H1 (cell line): ENCODE data around the gene A3GALT2. TPM values are rescaled to one million over a fixed set of nuclear protein-coding genes. Genes with fewer than 3 reads are reported as not detected.

Experiments used
- CTCF ChIA-PET: fragments of 300-600 bp; sonication (Branson Sonifier 250); formaldehyde crosslinking; loops from one replicate; lab custom pipeline; 2021; ENCODE audit not compliant: partially characterized antibody; lab: Charles Lee
- POLR2A ChIA-PET: fragments of 300-600 bp; sonication (Branson Sonifier 250); formaldehyde crosslinking; loops from one replicate; lab custom pipeline; 2021; ENCODE audit warnings: inconsistent platforms; ENCODE audit not compliant: partially characterized antibody; lab: Charles Lee
- DNase-seq, 2 experiments: peaks; one replicate each; pipeline versions ENCODE4 v3.0.0 to v3.0.0-alpha.2; 2010 to 2022; ENCODE audit warnings: low spot score in 2 of 2, low read depth in 1 of 2, mixed read lengths in 1 of 2
- FAIRE-seq: peaks from 2 replicates; lab custom pipeline; 2011; peaks lifted over from hg19 to GRCh38; lab: Jason Lieb, UNC
- H2AFZ ChIP-seq: 2 replicates; pipeline ENCODE4 v1.8.1; 2012; ENCODE audit warnings: low read length, inconsistent platforms
- H2AK5ac ChIP-seq: 2 replicates; pipeline ENCODE4 v1.6.1; 2013; ENCODE audit warnings: low read depth, low read length
- H2BK120ac ChIP-seq: replicated peaks from 2 replicates; pipeline ENCODE3; 2013; ENCODE audit warnings: low read depth, low read length, inconsistent platforms
- H2BK12ac ChIP-seq: 2 replicates; pipeline ENCODE4 v1.6.1; 2013; ENCODE audit warnings: low read depth, low read length
- H2BK15ac ChIP-seq: 2 replicates; pipeline ENCODE4 v1.6.1; 2013; ENCODE audit warnings: low read length
- H2BK20ac ChIP-seq: 2 replicates; pipeline ENCODE4 v1.6.1; 2013; ENCODE audit warnings: low read length
- H2BK5ac ChIP-seq: 2 replicates; pipeline ENCODE4 v1.6.1; 2013; ENCODE audit warnings: low read depth, low read length
- H3K14ac ChIP-seq: 2 replicates; pipeline ENCODE4 v1.6.1; 2013; ENCODE audit warnings: inconsistent platforms; ENCODE audit not compliant: insufficient read length
- H3K18ac ChIP-seq: 2 replicates; pipeline ENCODE4 v1.6.1; 2013; ENCODE audit warnings: low read length; ENCODE audit errors: extremely low read depth
- H3K23ac ChIP-seq: 2 replicates; pipeline ENCODE4 v1.6.1; 2013; ENCODE audit warnings: inconsistent platforms; ENCODE audit not compliant: insufficient read length
- H3K23me2 ChIP-seq: 2 replicates; pipeline ENCODE4 v1.6.1; 2013; ENCODE audit warnings: low read depth, low read length
- H3K27ac ChIP-seq: 2 replicates; pipeline ENCODE4 v1.6.1; 2011; ENCODE audit warnings: low read depth, low read length, inconsistent platforms
- H3K27me3 ChIP-seq, 4 experiments: replicated peaks in 1 of 4; 1 replicate in 1 of 4; 2 replicates in 3 of 4; pipeline versions ENCODE4 v1.6.1 to v1.8.1; 2011 to 2013; ENCODE audit warnings: low read length in 3 of 4, mild to moderate bottlenecking in 3 of 4, inconsistent platforms in 2 of 4, mixed read lengths in 2 of 4, moderate library complexity in 1 of 4; ENCODE audit not compliant: control insufficient read depth in 3 of 4, insufficient read depth in 3 of 4; ENCODE audit errors: extremely low read depth in 1 of 4
- H3K36me3 ChIP-seq, 4 experiments: 2 replicates each; pipeline versions ENCODE4 v1.6.1 to v1.8.1; 2011 to 2013; ENCODE audit warnings: mild to moderate bottlenecking in 4 of 4, low read length in 3 of 4, moderate library complexity in 2 of 4, control low read depth in 1 of 4, inconsistent platforms in 1 of 4; ENCODE audit not compliant: insufficient read depth in 4 of 4, control insufficient read depth in 2 of 4
- H3K4ac ChIP-seq: replicated peaks from 2 replicates; pipeline ENCODE3; 2013; ENCODE audit warnings: low read length, low read depth, mixed read lengths, inconsistent platforms; ENCODE audit not compliant: insufficient read length
- H3K4me1 ChIP-seq, 4 experiments: replicated peaks in 1 of 4; 1 replicate in 1 of 4; 2 replicates in 3 of 4; pipeline versions ENCODE4 v1.6.1 to v1.8.1; 2011 to 2013; ENCODE audit warnings: low read length in 3 of 4, inconsistent platforms in 2 of 4, mixed read lengths in 1 of 4; ENCODE audit not compliant: insufficient read depth in 4 of 4, control insufficient read depth in 3 of 4
- H3K4me2 ChIP-seq, 2 experiments: 2 replicates each; pipeline versions ENCODE4 v1.6.1 to v1.8.1; 2011 to 2013; ENCODE audit warnings: low read depth in 2 of 2, low read length in 2 of 2, control low read depth in 1 of 2, inconsistent platforms in 1 of 2, mild to moderate bottlenecking in 1 of 2; ENCODE audit not compliant: insufficient read depth in 1 of 2
- H3K4me3 ChIP-seq, 4 experiments: fragments of 200-600, 300-600 bp in 1 of 4; sonication (generic), shearing (Covaris generic), sonication (Bioruptor Twin) in 1 of 4; 2 replicates each; pipeline versions ENCODE4 v1.5.1 to v1.8.1; 2011 to 2016; ENCODE audit warnings: low read length in 4 of 4, low read depth in 3 of 4, control low read depth in 2 of 4, inconsistent platforms in 2 of 4, mild to moderate bottlenecking in 2 of 4, mixed read lengths in 1 of 4, moderate library complexity in 1 of 4; ENCODE audit not compliant: insufficient read depth in 2 of 4; ENCODE audit errors: extremely low read depth in 1 of 4
- H3K56ac ChIP-seq: replicated peaks from 2 replicates; pipeline ENCODE3; 2013; ENCODE audit warnings: low read depth, mild to moderate bottlenecking, mixed read lengths, low read length, inconsistent platforms; ENCODE audit not compliant: insufficient read length
- H3K79me1 ChIP-seq: 2 replicates; pipeline ENCODE4 v1.6.1; 2013; ENCODE audit warnings: low read depth, low read length, control low read depth
- H3K79me2 ChIP-seq, 2 experiments: 2 replicates each; pipeline versions ENCODE4 v1.6.1 to v1.8.1; 2012 to 2013; ENCODE audit warnings: low read length in 2 of 2, mild to moderate bottlenecking in 2 of 2, inconsistent platforms in 1 of 2; ENCODE audit not compliant: insufficient read depth in 2 of 2, control insufficient read depth in 1 of 2
- H3K9ac ChIP-seq, 4 experiments: replicated peaks in 1 of 4; 1 replicate in 1 of 4; 2 replicates in 3 of 4; pipeline versions ENCODE4 v1.6.1 to v1.8.1; 2011 to 2013; ENCODE audit warnings: low read depth in 3 of 4, low read length in 3 of 4, control low read depth in 2 of 4, mild to moderate bottlenecking in 2 of 4, moderate library complexity in 2 of 4, inconsistent platforms in 1 of 4; ENCODE audit errors: extremely low read depth in 1 of 4
- H3K9me3 ChIP-seq, 2 experiments: 2 replicates each; pipeline versions ENCODE4 v1.6.1 to v1.8.1; 2012 to 2013; ENCODE audit warnings: mild to moderate bottlenecking in 2 of 2, moderate library complexity in 2 of 2, control low read depth in 1 of 2, inconsistent platforms in 1 of 2, low read depth in 1 of 2, low read length in 1 of 2, mixed read lengths in 1 of 2; ENCODE audit not compliant: insufficient read depth in 2 of 2
- H4K20me1 ChIP-seq, 2 experiments: replicated peaks in 1 of 2; 2 replicates each; pipeline versions ENCODE3 to v1.8.1; 2011 to 2013; ENCODE audit warnings: inconsistent platforms in 2 of 2, low read length in 2 of 2, mild to moderate bottlenecking in 1 of 2; ENCODE audit not compliant: insufficient read depth in 2 of 2, control insufficient read depth in 1 of 2
- H4K5ac ChIP-seq: 2 replicates; pipeline ENCODE4 v1.6.1; 2013; ENCODE audit warnings: low read length, low read depth, mixed read lengths, inconsistent platforms; ENCODE audit not compliant: insufficient read length
- H4K8ac ChIP-seq: 2 replicates; pipeline ENCODE4 v1.8.0; 2013; ENCODE audit warnings: mild to moderate bottlenecking, moderate library complexity, low read length, inconsistent platforms; ENCODE audit not compliant: insufficient read depth; ENCODE audit errors: extremely low read depth
- H4K91ac ChIP-seq: replicated peaks from 2 replicates; pipeline ENCODE3; 2013; ENCODE audit warnings: low read length, mixed read lengths, inconsistent platforms; ENCODE audit not compliant: insufficient read length
- CEBPB ChIP-seq: IDR thresholded peaks from 2 replicates; pipeline ENCODE4 v1.6.1; 2012; ENCODE audit warnings: low read depth, low read length
- EGR1 ChIP-seq: IDR thresholded peaks from 2 replicates; pipeline ENCODE4 v1.6.1; 2011; ENCODE audit warnings: low read depth, low read length, borderline replicate concordance
- HDAC6 ChIP-seq: IDR thresholded peaks from one replicate; pipeline ENCODE4 v1.7.1; 2012; ENCODE audit warnings: low read depth, mild to moderate bottlenecking, inconsistent platforms, low read length, moderate library complexity
- SAP30 ChIP-seq: fragments of 300-600 bp; sonication (generic); IDR thresholded peaks from 2 replicates; pipeline ENCODE4 v1.7.1; 2012; ENCODE audit warnings: low read length, moderate library complexity, mild to moderate bottlenecking, inconsistent platforms; ENCODE audit not compliant: insufficient read depth, insufficient replicate concordance
- YY1 ChIP-seq: IDR thresholded peaks from 2 replicates; pipeline ENCODE4 v1.6.1; 2011; ENCODE audit warnings: low read depth, mild to moderate bottlenecking, low read length
- WGBS, 2 experiments: shearing (Covaris generic) in 1 of 2; methylation state at CpG; one replicate each; pipeline versions ENCODE4 v1.1.6 to v1.1.7; 2013 to 2015; ENCODE audit warnings: low lambda C conversion rate in 2 of 2, mixed read lengths in 2 of 2, inconsistent platforms in 1 of 2, low coverage in 1 of 2, missing lambda C conversion rate in 1 of 2; ENCODE audit not compliant: insufficient replicate concordance in 2 of 2, insufficient coverage in 1 of 2, insufficient read length in 1 of 2; ENCODE audit errors: extremely low coverage in 1 of 2, missing lambda C conversion rate in 1 of 2; 5-methylcytosine and 5-hydroxymethylcytosine counted together
- polyA plus RNA-seq, 7 experiments: library from polyadenylated mRNA; depleted of rRNA in 3 of 7; stranded (reverse) in 5 of 7; unstranded in 2 of 7; fragments of >200 nt in 5 of 7; fragments of 200-250 nt in 2 of 7; gene quantifications; 1 replicate in 5 of 7; 2 replicates in 1 of 7; 4 replicates in 1 of 7; pipeline versions ENCODE4 v1.2.1 to v1.2.3, GENCODE V29; 2011 to 2013; ENCODE audit warnings: missing spikeins in 2 of 7, mixed read lengths in 2 of 7
- total RNA-seq: library from RNA; stranded (reverse); fragmentation: NEBNext Ultra II Directional; extraction: Animal tissue kit (Norgen Biotek cat#: 25700); gene quantifications from 2 replicates; pipeline ENCODE4 v1.2.1, GENCODE V29; 2021

The A3GALT2 gene
- total and polyA plus RNA-seq, 2 of the 8 experiments (the other 6 are each of a cell fraction or from before 2014, with no cell fraction given): not detected

DNA sequence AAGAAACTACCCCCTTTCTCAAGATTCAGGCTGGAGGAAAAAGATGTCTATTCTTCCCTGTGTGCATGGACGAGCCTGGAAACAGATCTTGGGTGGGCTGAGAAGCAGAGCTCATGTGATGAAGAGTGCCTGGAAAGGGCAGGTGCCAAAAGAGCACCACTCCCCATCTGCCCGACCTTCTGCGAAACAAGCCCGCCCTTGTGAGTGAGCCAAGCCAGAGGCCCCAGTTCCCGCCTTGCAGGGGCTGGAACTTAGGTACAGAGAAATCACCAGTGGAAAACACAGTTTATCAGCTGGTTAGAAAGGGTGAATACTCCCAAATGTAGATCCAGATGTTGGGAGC, 26.7 kb upstream of the A3GALT2 start:
- Histone ChIP-seq H3K79me2 (no peaks in the 10 kb centered on the region), H3K23me2 (peaks cover 8% of the 10 kb centered on the region), H4K91ac (no peak overlapping the region), H3K18ac (no peak overlapping the region), H3K4me3 (no peak overlapping the region), H3K56ac (no peak overlapping the region), H3K27me3 (peaks cover 41 to 64% (median 56%) of the 10 kb centered on the region in 4 experiments), H2BK20ac (no peak overlapping the region), H3K14ac (no peak overlapping the region), H4K8ac (no peak overlapping the region), H3K36me3 (no peaks in the 10 kb centered on the region), H3K4ac (no peak overlapping the region), H3K4me1 (peaks cover 4 to 33% (median 14%) of the 10 kb centered on the region in 4 experiments), H3K9ac (no peak overlapping the region), H2BK15ac (no peak overlapping the region), H3K4me2 (no peak overlapping the region), H2BK12ac (no peak overlapping the region), H2AK5ac (no peak overlapping the region), H3K27ac (no peak overlapping the region)
- POLR2A ChIA-PET: interaction anchor here (0.5 to 1.3 kb wide), 2 partner anchors 9 to 30 kb away, joined by 3 read pairs; no protein-coding TSS in a partner anchor
- WGBS, 2 experiments: 81% methylated on average over 5 of the region's 5 CpGs; no CpG with 5 or more reads in 1 of the 2 experiments
- no peak for TF ChIP-seq CEBPB
- no peak for TF ChIP-seq HDAC6
- no peak for TF ChIP-seq YY1
- TF ChIP-seq EGR1: no peak
- no peak for TF ChIP-seq SAP30
- TF ChIP-seq, all 59 proteins: peak for 0
- H2BK120ac ChIP-seq: no peak overlapping the region
- no peak overlapping the region for H3K23ac ChIP-seq
- peaks cover 5 to 22% of the 10 kb centered on the region in 2 experiments for H4K20me1 ChIP-seq
- CTCF ChIA-PET: interaction anchor here (1.1 to 2.4 kb wide), 3 partner anchors 9 to 52 kb away, joined by 3 to 6 read pairs (median 5); no protein-coding TSS in a partner anchor
- no peaks in the 10 kb centered on the region for H3K9me3 ChIP-seq
- no peak overlapping the region for H4K5ac ChIP-seq
- H2AFZ ChIP-seq: no peak overlapping the region
- DNase-seq (no peak), FAIRE-seq (no peak)
- H3K79me1 ChIP-seq: no peaks in the 10 kb centered on the region
- no peak overlapping the region for H2BK5ac ChIP-seq
